Endothelial cell of umbilical vein (primary cell): ENCODE data around the gene SMCO3. TPM values are rescaled to one million over a fixed set of nuclear protein-coding genes. Genes with fewer than 3 reads are reported as not detected.

Source experiments
- BruUV-seq: library from RNA; stranded (reverse); fragments of 400-500 nt; replicated peaks from 2 replicates; lab custom pipeline; 2021; lab: Mats Ljungman, UMichigan
- CTCF ChIA-PET: fragments of 300-600, 350-600 bp; sonication (Branson Sonifier 250); formaldehyde crosslinking; loops from one replicate; lab custom pipeline; 2021; ENCODE audit warnings: antibody characterized with exemption, inconsistent platforms; lab: Charles Lee
- POLR2A ChIA-PET: fragments of 300-600, 350-600 bp; sonication (Branson Sonifier 250); formaldehyde crosslinking; loops from one replicate; lab custom pipeline; 2021; ENCODE audit warnings: antibody characterized with exemption, inconsistent platforms; lab: Charles Lee
- DNase-seq: peaks from one replicate; pipeline ENCODE4 v3.0.0-alpha.2; 2011; ENCODE audit warnings: low read depth, low spot score
- FAIRE-seq: peaks from 2 replicates; lab custom pipeline; 2011; peaks lifted over from hg19 to GRCh38; lab: Jason Lieb, UNC
- H2AFZ ChIP-seq: 2 replicates; pipeline ENCODE4 v1.6.0; 2012; ENCODE audit warnings: low read depth, low read length, control low read depth, inconsistent platforms
- H3K27ac ChIP-seq: 2 replicates; pipeline ENCODE4 v1.5.1; 2011; ENCODE audit warnings: low read depth, mild to moderate bottlenecking, control low read depth, low read length, moderate library complexity; ENCODE audit not compliant: insufficient read depth
- H3K27me3 ChIP-seq, 2 experiments: 2 replicates each; pipeline versions ENCODE4 v1.6.0 to v1.6.1; 2011; ENCODE audit warnings: low read length in 2 of 2, mixed read lengths in 1 of 2; ENCODE audit not compliant: control insufficient read depth in 2 of 2, insufficient read depth in 2 of 2
- H3K36me3 ChIP-seq, 2 experiments: 2 replicates in 1 of 2; 3 replicates in 1 of 2; pipeline ENCODE4 v1.5.1; 2011; ENCODE audit warnings: low read length in 2 of 2, mild to moderate bottlenecking in 1 of 2, moderate library complexity in 1 of 2; ENCODE audit not compliant: control insufficient read depth in 2 of 2, insufficient read depth in 2 of 2; ENCODE audit errors: extremely low read depth in 1 of 2
- H3K4me1 ChIP-seq: 3 replicates; pipeline ENCODE4 v1.5.1; 2011; ENCODE audit warnings: mild to moderate bottlenecking, low read length; ENCODE audit not compliant: control insufficient read depth, insufficient read depth; ENCODE audit errors: extremely low read depth
- H3K4me2 ChIP-seq: 2 replicates; pipeline ENCODE4 v1.6.1; 2011; ENCODE audit warnings: low read length, control low read depth, mixed read lengths; ENCODE audit not compliant: insufficient read depth
- H3K4me3 ChIP-seq, 3 experiments: fragments of 200-600 bp in 1 of 3; sonication (generic), shearing (Covaris generic) in 1 of 3; replicated peaks in 1 of 3; 2 replicates each; pipeline ENCODE4 v1.5.1; 2011 to 2016; ENCODE audit warnings: control low read depth in 3 of 3, low read length in 3 of 3, mild to moderate bottlenecking in 2 of 3, inconsistent platforms in 1 of 3, low read depth in 1 of 3, moderate library complexity in 1 of 3; ENCODE audit not compliant: insufficient read depth in 1 of 3
- H3K79me2 ChIP-seq: 2 replicates; pipeline ENCODE4 v1.6.0; 2012; ENCODE audit warnings: low read length, inconsistent platforms; ENCODE audit not compliant: control insufficient read depth, insufficient read depth
- H3K9ac ChIP-seq: replicated peaks from 2 replicates; pipeline ENCODE3; 2011; ENCODE audit warnings: low read length, control low read depth; ENCODE audit not compliant: insufficient read depth; ENCODE audit errors: extremely low read depth
- H3K9me1 ChIP-seq: replicated peaks from 3 replicates; pipeline ENCODE4 v1.6.0; 2011; ENCODE audit warnings: mild to moderate bottlenecking, low read length; ENCODE audit not compliant: control insufficient read depth, insufficient read depth; ENCODE audit errors: extremely low read depth
- H3K9me3 ChIP-seq: replicated peaks from 2 replicates; pipeline ENCODE4 v1.5.1; 2012; ENCODE audit warnings: low read length, inconsistent platforms; ENCODE audit not compliant: control insufficient read depth, insufficient read depth
- H4K20me1 ChIP-seq: replicated peaks from 2 replicates; pipeline ENCODE3; 2011; ENCODE audit warnings: mild to moderate bottlenecking, low read length; ENCODE audit not compliant: control insufficient read depth, insufficient read depth; ENCODE audit errors: extremely low read depth
- EZH2 ChIP-seq: IDR thresholded peaks from 2 replicates; pipeline ENCODE4 v1.6.1; 2012; ENCODE audit warnings: borderline replicate concordance, low read depth, mild to moderate bottlenecking, moderate library complexity, low read length, inconsistent platforms; ENCODE audit not compliant: severe bottlenecking
- FOS ChIP-seq: IDR thresholded peaks from 2 replicates; pipeline ENCODE4 v1.6.1; 2011; ENCODE audit warnings: mild to moderate bottlenecking, low read length, moderate library complexity, borderline replicate concordance; ENCODE audit not compliant: insufficient read depth
- GATA2 ChIP-seq: IDR thresholded peaks from 2 replicates; pipeline ENCODE4 v1.7.0; 2011; ENCODE audit warnings: low read depth, mild to moderate bottlenecking, moderate library complexity, mixed read lengths, low read length; ENCODE audit not compliant: insufficient read length, insufficient read depth
- JUN ChIP-seq: IDR thresholded peaks from 2 replicates; pipeline ENCODE4 v1.6.1; 2011; ENCODE audit warnings: borderline replicate concordance, low read depth; ENCODE audit not compliant: insufficient read length, insufficient read depth
- MAX ChIP-seq: IDR thresholded peaks from 2 replicates; pipeline ENCODE4 v1.6.1; 2011; ENCODE audit not compliant: insufficient read depth, insufficient read length
- MYC ChIP-seq: IDR thresholded peaks from one replicate; pipeline ENCODE4 v1.6.1; 2011; ENCODE audit warnings: mild to moderate bottlenecking, low read depth, low read length
- POLR2A ChIP-seq: IDR thresholded peaks from 2 replicates; pipeline ENCODE4 v1.6.1; 2012; ENCODE audit warnings: low read depth, mild to moderate bottlenecking, control low read depth, low read length
- POLR2AphosphoS5 ChIP-seq: IDR thresholded peaks from 2 replicates; pipeline ENCODE4 v1.6.1; 2012; ENCODE audit warnings: low read depth, mild to moderate bottlenecking, control low read depth, low read length, moderate library complexity; ENCODE audit not compliant: insufficient read depth
- dilution Hi-C: fragments of 300-500 bp; cut with MboI; formaldehyde crosslinking; loops from one replicate; pipeline ENCODE4 v1.15.0; 2019; ENCODE audit warnings: low sequenced_read_pairs; ENCODE audit not compliant: extremely low pct_ligation_motif_present
- intact Hi-C: fragments of 100-400 bp; cut with micrococcal nuclease; formaldehyde crosslinking; loops from one replicate; pipeline ENCODE4 v1.10.0; 2022
- polyA plus RNA-seq, 4 experiments: library from polyadenylated mRNA; depleted of rRNA in 3 of 4; stranded (reverse) in 3 of 4; unstranded in 1 of 4; fragments of >200 nt; gene quantifications; 2 replicates each; pipeline versions ENCODE4 v1.2.1 to v1.2.3, GENCODE V29; 2011 to 2012; ENCODE audit warnings: missing spikeins in 1 of 4
- total RNA-seq: library from RNA; stranded (reverse); gene quantifications from 2 replicates; pipeline ENCODE4 v1.2.3, GENCODE V29; 2021
- TF ChIP-seq, protein P1 (sequence below), 2 donors: IDR thresholded peaks; 1 replicate in 1 of 2; 2 replicates in 1 of 2; pipeline ENCODE4 v1.5.1; 2011; ENCODE audit warnings: low read length in 2 of 2, mild to moderate bottlenecking in 2 of 2, moderate library complexity in 2 of 2, control low read depth in 1 of 2, inconsistent platforms in 1 of 2, low read depth in 1 of 2; ENCODE audit not compliant: insufficient read depth in 1 of 2; ENCODE audit errors: extremely low read depth in 1 of 2

Gene SMCO3
- total and polyA plus RNA-seq, 2 donors (not counting 3 experiments of a cell fraction or from before 2014, with no cell fraction given), result 0.33 to 0.35 TPM

DNA sequence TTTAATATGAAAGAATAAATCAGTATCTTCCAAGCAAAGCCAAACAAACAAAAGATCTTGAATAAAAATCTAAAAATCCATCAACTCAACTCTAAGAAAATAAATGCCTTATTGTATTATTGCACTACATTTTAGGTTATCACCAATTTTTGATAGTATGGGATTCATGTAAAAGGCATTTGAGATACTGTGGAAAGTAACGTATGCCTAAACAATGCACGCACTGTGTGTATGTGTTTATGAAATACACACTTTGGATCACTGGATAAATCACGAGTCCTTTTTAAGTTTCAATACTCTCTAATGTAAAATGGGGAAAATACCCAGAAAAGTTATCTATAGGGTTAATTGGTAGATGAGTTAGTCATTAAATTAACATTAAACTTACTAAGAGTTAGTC, 28.4 kb downstream of the SMCO3 start:
- CTCF ChIA-PET, result interaction anchor here (1.2 to 2.2 kb wide), 2 partner anchors 11 to 211 kb away, joined by 4 to 11 read pairs; a partner anchor contains a TSS
- POLR2A ChIA-PET, result no interaction called here
- H3K4me1 ChIP-seq, result no peaks in the 10 kb centered on the region
- dilution Hi-C loops (no loop called here), intact Hi-C loops (no loop called here)
- no peaks in the 10 kb centered on the region for H4K20me1 ChIP-seq
- no peak overlapping the region for H3K4me2 ChIP-seq
- H3K4me3 ChIP-seq, result no peak overlapping the region
- H3K9me3 ChIP-seq, result no peaks in the 10 kb centered on the region
- FAIRE-seq (no peak), DNase-seq (no peak)
- H3K79me2 ChIP-seq, result no peaks in the 10 kb centered on the region
- H2AFZ ChIP-seq, result no peak overlapping the region
- no peaks in the 10 kb centered on the region for H3K27me3 ChIP-seq
- TF ChIP-seq FOS (no peak), JUN (no peak), MYC (no peak), POLR2AphosphoS5 (no peak), POLR2A (no peak), GATA2 (no peak), MAX (no peak), EZH2 (no peak)
- TF ChIP-seq, protein P1, sequence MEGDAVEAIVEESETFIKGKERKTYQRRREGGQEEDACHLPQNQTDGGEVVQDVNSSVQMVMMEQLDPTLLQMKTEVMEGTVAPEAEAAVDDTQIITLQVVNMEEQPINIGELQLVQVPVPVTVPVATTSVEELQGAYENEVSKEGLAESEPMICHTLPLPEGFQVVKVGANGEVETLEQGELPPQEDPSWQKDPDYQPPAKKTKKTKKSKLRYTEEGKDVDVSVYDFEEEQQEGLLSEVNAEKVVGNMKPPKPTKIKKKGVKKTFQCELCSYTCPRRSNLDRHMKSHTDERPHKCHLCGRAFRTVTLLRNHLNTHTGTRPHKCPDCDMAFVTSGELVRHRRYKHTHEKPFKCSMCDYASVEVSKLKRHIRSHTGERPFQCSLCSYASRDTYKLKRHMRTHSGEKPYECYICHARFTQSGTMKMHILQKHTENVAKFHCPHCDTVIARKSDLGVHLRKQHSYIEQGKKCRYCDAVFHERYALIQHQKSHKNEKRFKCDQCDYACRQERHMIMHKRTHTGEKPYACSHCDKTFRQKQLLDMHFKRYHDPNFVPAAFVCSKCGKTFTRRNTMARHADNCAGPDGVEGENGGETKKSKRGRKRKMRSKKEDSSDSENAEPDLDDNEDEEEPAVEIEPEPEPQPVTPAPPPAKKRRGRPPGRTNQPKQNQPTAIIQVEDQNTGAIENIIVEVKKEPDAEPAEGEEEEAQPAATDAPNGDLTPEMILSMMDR (IDR thresholded peaks at IDR 0.05; ENCODE audit: extremely low read depth in 1 of 2, insufficient read depth in 1 of 2, low read depth in 1 of 2, low read length in 2 of 2), result no peak
- no peak overlapping the region for H3K27ac ChIP-seq
- no TSS peak for BruUV-seq
- H3K36me3 ChIP-seq, result peaks cover 11 to 35% of the 10 kb centered on the region in 2 experiments
- H3K9me1 ChIP-seq, result no peaks in the 10 kb centered on the region
- no peak overlapping the region for H3K9ac ChIP-seq
